IMR-90 (cell line): Measurements from ENCODE around the gene PSMA7. TPM values are rescaled to one million over a fixed set of nuclear protein-coding genes. Genes with fewer than 3 reads are reported as not detected.

ENCODE experiments used
- ATAC-seq: fragments of 200-7000 bp; cut with Tn5 transposase; 2 replicates; pipeline ENCODE4 v1.9.1; 2020; ENCODE audit warnings: low read depth, mild to moderate bottlenecking, moderate library complexity
- BruUV-seq: library from RNA; stranded (reverse); fragments of 400-500 nt; replicated peaks from 2 replicates; lab custom pipeline; 2021; lab: Mats Ljungman, UMichigan
- CTCF ChIA-PET: fragments of 300-600 bp; formaldehyde crosslinking; extraction: SDS; loops from one replicate; lab custom pipeline; 2021; ENCODE audit warnings: antibody characterized with exemption; lab: Yijun Ruan, JAX
- POLR2A ChIA-PET: fragments of 300-600 bp; sonication (Branson Sonifier 250); formaldehyde crosslinking; loops from one replicate; lab custom pipeline; 2022; ENCODE audit warnings: antibody characterized with exemption; ENCODE audit not compliant: unreplicated experiment; lab: Charles Lee
- DNase-seq: peaks from one replicate; pipeline ENCODE4 v3.0.0; 2013
- H2AFZ ChIP-seq: replicated peaks from 2 replicates; pipeline ENCODE3; 2013; ENCODE audit warnings: low read length, mild to moderate bottlenecking; ENCODE audit not compliant: poor library complexity
- H2AK5ac ChIP-seq: 2 replicates; pipeline ENCODE4 v1.6.1; 2013; ENCODE audit warnings: low read depth, low read length, inconsistent platforms
- H2AK9ac ChIP-seq: replicated peaks from 2 replicates; pipeline ENCODE3; 2013; ENCODE audit warnings: mild to moderate bottlenecking, low read depth, low read length, moderate library complexity; ENCODE audit not compliant: poor library complexity
- H2BK120ac ChIP-seq: 2 replicates; pipeline ENCODE4 v1.6.1; 2013; ENCODE audit warnings: low read depth, low read length, inconsistent platforms
- H2BK15ac ChIP-seq: 3 replicates; pipeline ENCODE4 v1.6.1; 2013; ENCODE audit warnings: low read depth, low read length, inconsistent platforms
- H2BK20ac ChIP-seq: 2 replicates; pipeline ENCODE4 v1.6.1; 2013; ENCODE audit warnings: low read depth, mild to moderate bottlenecking, inconsistent platforms, low read length, moderate library complexity
- H2BK5ac ChIP-seq: 2 replicates; pipeline ENCODE4 v1.6.1; 2013; ENCODE audit warnings: mild to moderate bottlenecking, low read depth, low read length, inconsistent platforms; ENCODE audit not compliant: poor library complexity, severe bottlenecking
- H3K14ac ChIP-seq: replicated peaks from 2 replicates; pipeline ENCODE4 v1.6.1; 2013; ENCODE audit warnings: low read depth, low read length, inconsistent platforms
- H3K18ac ChIP-seq: 2 replicates; pipeline ENCODE4 v1.6.1; 2013; ENCODE audit warnings: low read depth, low read length, control low read depth
- H3K23ac ChIP-seq: 2 replicates; pipeline ENCODE4 v1.6.1; 2013; ENCODE audit warnings: low read depth, low read length, inconsistent platforms
- H3K27ac ChIP-seq: 2 replicates; pipeline ENCODE4 v1.5.1; 2013; ENCODE audit warnings: mild to moderate bottlenecking, control low read depth, low read length; ENCODE audit not compliant: insufficient read depth
- H3K27me3 ChIP-seq: 2 replicates; pipeline ENCODE4 v1.6.1; 2013; ENCODE audit warnings: low read length; ENCODE audit not compliant: control insufficient read depth, insufficient read depth
- H3K36me3 ChIP-seq: 2 replicates; pipeline ENCODE4 v1.6.1; 2013; ENCODE audit warnings: low read length, mixed read lengths; ENCODE audit not compliant: control insufficient read depth, insufficient read depth
- H3K4ac ChIP-seq: 2 replicates; pipeline ENCODE4 v1.6.1; 2013; ENCODE audit warnings: low read depth, low read length, inconsistent platforms
- H3K4me1 ChIP-seq: 2 replicates; pipeline ENCODE4 v1.6.1; 2013; ENCODE audit warnings: low read length, mixed read lengths; ENCODE audit not compliant: control insufficient read depth, insufficient read depth
- H3K4me2 ChIP-seq: 2 replicates; pipeline ENCODE4 v1.6.1; 2013; ENCODE audit warnings: low read depth, mild to moderate bottlenecking, control low read depth, low read length, moderate library complexity
- H3K4me3 ChIP-seq: 2 replicates; pipeline ENCODE4 v1.5.1; 2013; ENCODE audit warnings: low read depth, mild to moderate bottlenecking, control low read depth, low read length, moderate library complexity; ENCODE audit not compliant: insufficient read depth
- H3K56ac ChIP-seq: 2 replicates; pipeline ENCODE4 v1.6.1; 2013; ENCODE audit warnings: low read length, inconsistent platforms; ENCODE audit not compliant: insufficient read depth; ENCODE audit errors: extremely low read depth
- H3K79me1 ChIP-seq, 2 experiments: 2 replicates each; pipeline ENCODE4 v1.6.1; 2013; ENCODE audit warnings: low read length in 2 of 2, inconsistent platforms in 1 of 2, low read depth in 1 of 2
- H3K9ac ChIP-seq: 2 replicates; pipeline ENCODE4 v1.6.1; 2013; ENCODE audit warnings: low read depth, low read length, control low read depth
- H3K9me1 ChIP-seq: 2 replicates; pipeline ENCODE4 v1.6.1; 2013; ENCODE audit warnings: low read length, inconsistent platforms; ENCODE audit not compliant: insufficient read depth
- H3K9me3 ChIP-seq: 2 replicates; pipeline ENCODE4 v1.6.1; 2013; ENCODE audit warnings: low read length; ENCODE audit not compliant: control insufficient read depth, insufficient read depth
- H4K20me1 ChIP-seq: 2 replicates; pipeline ENCODE4 v1.6.1; 2013; ENCODE audit warnings: low read length, inconsistent platforms; ENCODE audit not compliant: insufficient read depth
- H4K5ac ChIP-seq: 2 replicates; pipeline ENCODE4 v1.6.1; 2013; ENCODE audit warnings: mild to moderate bottlenecking, low read depth, low read length, control low read depth
- H4K8ac ChIP-seq, 2 experiments: 2 replicates each; pipeline ENCODE4 v1.6.1; 2013; ENCODE audit warnings: low read depth in 2 of 2, low read length in 2 of 2, control low read depth in 1 of 2, inconsistent platforms in 1 of 2
- H4K91ac ChIP-seq: 2 replicates; pipeline ENCODE4 v1.6.1; 2013; ENCODE audit warnings: low read depth, low read length, inconsistent platforms; ENCODE audit not compliant: insufficient read depth
- CHD1 ChIP-seq: IDR thresholded peaks from 2 replicates; pipeline ENCODE4 v1.6.1; 2012; ENCODE audit warnings: low read depth, low read length, improper control_type of control experiment
- MAFK ChIP-seq: IDR thresholded peaks from 2 replicates; pipeline ENCODE4 v1.6.1; 2012; ENCODE audit warnings: low read depth, low read length, improper control_type of control experiment
- MAZ ChIP-seq: IDR thresholded peaks from 2 replicates; pipeline ENCODE4 v1.6.1; 2012; ENCODE audit warnings: low read depth, mild to moderate bottlenecking, low read length, improper control_type of control experiment, moderate library complexity, borderline replicate concordance
- NFE2L2 ChIP-seq: fragments of 150-350 bp; IDR thresholded peaks from 2 replicates; pipeline ENCODE4 v1.6.1; 2016; ENCODE audit warnings: low read depth, mild to moderate bottlenecking, low read length
- RAD21 ChIP-seq: IDR thresholded peaks from 2 replicates; pipeline ENCODE4 v1.6.1; 2012; ENCODE audit warnings: low read length, improper control_type of control experiment
- RFX5 ChIP-seq: IDR thresholded peaks from 2 replicates; pipeline ENCODE4 v1.8.0; 2012; ENCODE audit warnings: low read depth, mild to moderate bottlenecking, low read length, moderate library complexity
- WGBS, 2 experiments: methylation state at CpG; one replicate each; pipeline versions ENCODE4 v1.1.5 to v1.1.7; 2013; ENCODE audit warnings: missing lambda C conversion rate in 2 of 2; ENCODE audit not compliant: insufficient read length in 1 of 2; ENCODE audit errors: extremely low coverage in 2 of 2; 5-methylcytosine and 5-hydroxymethylcytosine counted together
- dilution Hi-C: fragments of 300-500 bp; cut with HindIII; formaldehyde crosslinking; loops from one replicate; pipeline ENCODE4 v1.14.3; 2018; ENCODE audit warnings: low sequenced_read_pairs; ENCODE audit not compliant: unreplicated experiment
- in situ Hi-C: fragments of 300-500 bp; cut with MboI; formaldehyde crosslinking; loops from 3 replicates; pipeline ENCODE4 v1.14.3; 2019; ENCODE audit warnings: low sequenced_read_pairs, inconsistent platforms, mixed read lengths
- intact Hi-C: fragments of 100-400 bp; cut with micrococcal nuclease; formaldehyde crosslinking; loops from 2 replicates; pipeline ENCODE4 v1.10.0; 2022
- polyA plus RNA-seq, 3 experiments: library from polyadenylated mRNA; depleted of rRNA; stranded (reverse); fragments of >200 nt; gene quantifications; 2 replicates each; pipeline ENCODE4 v1.2.3, GENCODE V29; 2012; ENCODE audit warnings: low replicate concordance in 1 of 3
- total RNA-seq: library from RNA; depleted of rRNA; stranded (reverse); fragments of >200 nt; gene quantifications from 2 replicates; pipeline ENCODE4 v1.2.3, GENCODE V29; 2012
- TF ChIP-seq, protein P1 (sequence below): fragments of 150-350 bp; IDR thresholded peaks from 2 replicates; pipeline ENCODE4 v1.6.1; 2016; ENCODE audit warnings: low read depth, mild to moderate bottlenecking, low read length, moderate library complexity, borderline replicate concordance

Gene PSMA7
- total and polyA plus RNA-seq, 2 of the 4 experiments (the other 2 are of a cell fraction), result 417 to 458 TPM

DNA sequence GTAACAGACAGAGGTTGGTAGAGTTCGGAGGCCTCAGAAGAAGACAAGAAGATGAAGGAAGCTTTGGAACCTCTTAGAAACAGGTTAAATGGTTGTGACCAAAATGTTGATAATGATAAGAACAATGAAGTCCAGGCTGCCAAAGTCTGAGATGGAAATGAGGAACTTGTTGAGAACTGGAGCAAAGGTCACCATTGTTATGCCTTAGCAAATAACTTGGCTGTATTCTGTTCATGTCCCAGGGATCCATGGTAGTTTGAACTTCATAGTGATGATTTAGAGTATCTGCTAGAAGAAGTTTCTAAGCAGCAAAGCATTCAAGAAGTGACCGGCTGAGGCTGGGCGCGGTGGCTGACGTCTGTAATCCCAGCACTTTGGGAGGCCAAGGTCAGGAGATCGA is 32.0 kb downstream of the PSMA7 start:
- Histone ChIP-seq H3K27me3 (peaks cover 8% of the 10 kb centered on the region; the same call in 1 of the 2 replicates), H3K4me2 (no peak overlapping the region), H3K4ac (no peak overlapping the region), H3K18ac (no peak overlapping the region), H3K56ac (no peak overlapping the region), H2BK20ac (no peak overlapping the region), H3K9me1 (no peaks in the 10 kb centered on the region), H2AK5ac (no peak overlapping the region), H3K27ac (no peak overlapping the region), H3K79me1 (no peaks in the 10 kb centered on the region), H3K4me3 (no peak overlapping the region), H3K36me3 (no peaks in the 10 kb centered on the region), H2BK15ac (no peak overlapping the region), H2BK120ac (no peak overlapping the region), H2AFZ (no peak overlapping the region), H3K9ac (no peak overlapping the region), H4K5ac (no peak overlapping the region), H2AK9ac (no peak overlapping the region), H3K4me1 (no peaks in the 10 kb centered on the region), H3K23ac (no peak overlapping the region), H3K14ac (no peak overlapping the region), H2BK5ac (no peak overlapping the region), H3K9me3 (peaks cover 44% of the 10 kb centered on the region), H4K20me1 (no peaks in the 10 kb centered on the region), H4K91ac (no peak overlapping the region), H4K8ac (no peak overlapping the region)
- in situ Hi-C loops, result no loop called here
- ChIA-PET POLR2A (no interaction called here), CTCF (no interaction called here)
- DNase-seq, result no peak
- intact Hi-C loops, result no loop called here
- dilution Hi-C loops, result no loop called here
- ATAC-seq, result no peak
- WGBS, 2 experiments, result 92% methylated on average over 1 of the region's 6 CpGs; no CpG with 5 or more reads in 1 of the 2 experiments
- no TSS peak for BruUV-seq
- TF ChIP-seq CHD1 (no peak), MAFK (no peak), RFX5 (no peak), MAZ (no peak), RAD21 (no peak), NFE2L2 (no peak)
- TF ChIP-seq, protein P1, sequence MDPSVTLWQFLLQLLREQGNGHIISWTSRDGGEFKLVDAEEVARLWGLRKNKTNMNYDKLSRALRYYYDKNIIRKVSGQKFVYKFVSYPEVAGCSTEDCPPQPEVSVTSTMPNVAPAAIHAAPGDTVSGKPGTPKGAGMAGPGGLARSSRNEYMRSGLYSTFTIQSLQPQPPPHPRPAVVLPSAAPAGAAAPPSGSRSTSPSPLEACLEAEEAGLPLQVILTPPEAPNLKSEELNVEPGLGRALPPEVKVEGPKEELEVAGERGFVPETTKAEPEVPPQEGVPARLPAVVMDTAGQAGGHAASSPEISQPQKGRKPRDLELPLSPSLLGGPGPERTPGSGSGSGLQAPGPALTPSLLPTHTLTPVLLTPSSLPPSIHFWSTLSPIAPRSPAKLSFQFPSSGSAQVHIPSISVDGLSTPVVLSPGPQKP, result no peak
